Activated CD8-positive, alpha-beta memory T cell treated with anti-CD3 and anti-CD28 coated beads, Interleukin-2, amount 10 ng/mL, durations not matched to agents 7 days and 5 days (primary cell): ENCODE data around the gene RRAGD. TPM values are rescaled to one million over a fixed set of nuclear protein-coding genes. Genes with fewer than 3 reads are reported as not detected.

Source experiments
- ATAC-seq: fragments of 150-1000 bp; cut with Tn5 transposase; one replicate; pipeline ENCODE4 v1.10.0; 2021; ENCODE audit warnings: moderate library complexity
- CTCF ChIA-PET: fragments of 350-600 bp; sonication (Branson Sonifier 250); formaldehyde crosslinking; loops from one replicate; lab custom pipeline; 2021; ENCODE audit warnings: antibody characterized with exemption; lab: Charles Lee
- DNase-seq: peaks from one replicate; pipeline ENCODE4 v3.0.0-alpha.2; 2020
- H3K27ac Mint-ChIP-seq: one replicate; pipeline ENCODE4 v1.8.0; 2021; ENCODE audit warnings: mild to moderate bottlenecking, mixed read lengths
- H3K27me3 Mint-ChIP-seq: one replicate; pipeline ENCODE4 v1.8.0; 2021; ENCODE audit warnings: mixed read lengths
- H3K36me3 Mint-ChIP-seq: one replicate; pipeline ENCODE4 v1.8.0; 2021; ENCODE audit warnings: mild to moderate bottlenecking, mixed read lengths
- H3K4me1 Mint-ChIP-seq: one replicate; pipeline ENCODE4 v1.8.0; 2021; ENCODE audit warnings: mixed read lengths
- H3K4me3 Mint-ChIP-seq: one replicate; pipeline ENCODE4 v1.8.0; 2021; ENCODE audit warnings: mild to moderate bottlenecking, moderate library complexity, mixed read lengths
- H3K9me3 Mint-ChIP-seq: one replicate; pipeline ENCODE4 v1.8.0; 2022; ENCODE audit warnings: low read depth, mixed read lengths
- total RNA-seq, 2 experiments: library from RNA; stranded (reverse); gene quantifications; one replicate each; pipeline ENCODE4 v1.2.3, GENCODE V29; 2021

Gene RRAGD
- total RNA-seq, 2 experiments from 2014 or later = 1.3 to 5.7 TPM

GRCh38 chr6:89360415-89360999 lies 51.6 kb downstream of the RRAGD start:
- H3K27me3 Mint-ChIP-seq = no peaks in the 10 kb centered on the region
- peak overlapping the region; percentile 72 for H3K27ac Mint-ChIP-seq
- DNase-seq (no peak), ATAC-seq (peak; percentile 84)
- H3K4me3 Mint-ChIP-seq = peak overlapping the region; percentile 11
- peaks cover 2% of the 10 kb centered on the region for H3K9me3 Mint-ChIP-seq
- CTCF ChIA-PET = interaction anchor here (0.9 to 10.7 kb wide), 8 partner anchors 8 to 378 kb away, joined by 3 to 119 read pairs (median 7); partner anchors contain the start of gene UBE2J1
- H3K4me1 Mint-ChIP-seq = peaks cover 60% of the 10 kb centered on the region
- H3K36me3 Mint-ChIP-seq = peaks cover 10% of the 10 kb centered on the region

GRCh38 chr6:89359561-89359960 lies 52.5 kb downstream of the RRAGD start:
- Mint-ChIP-seq H3K4me1 (peaks cover 56% of the 10 kb centered on the region), H3K27ac (no peak overlapping the region), H3K36me3 (peaks cover 10% of the 10 kb centered on the region), H3K4me3 (no peak overlapping the region), H3K27me3 (no peaks in the 10 kb centered on the region), H3K9me3 (peaks cover 2% of the 10 kb centered on the region)
- DNase-seq = no peak
- ATAC-seq = no peak
- CTCF ChIA-PET = interaction anchor here (0.7 to 10.7 kb wide), 9 partner anchors 7 to 1140 kb away, joined by 3 to 119 read pairs (median 3); partner anchors contain the start of gene UBE2J1

GRCh38 chr6:89357390-89357789 lies 54.7 kb downstream of the RRAGD start:
- H3K27me3 Mint-ChIP-seq = no peaks in the 10 kb centered on the region
- H3K9me3 Mint-ChIP-seq = peaks cover under 1% of the 10 kb centered on the region

GRCh38 chr6:89356642-89357170 lies 55.4 kb downstream of the RRAGD start:
- Mint-ChIP-seq H3K27ac (peak overlapping the region; percentile 95), H3K4me1 (peaks cover 60% of the 10 kb centered on the region), H3K27me3 (no peaks in the 10 kb centered on the region), H3K4me3 (peak overlapping the region; percentile 77), H3K36me3 (peaks cover 4% of the 10 kb centered on the region), H3K9me3 (no peaks in the 10 kb centered on the region)
- DNase-seq (no peak), ATAC-seq (no peak)
- CTCF ChIA-PET = interaction anchor here (1.3 to 11.7 kb wide), 5 partner anchors 8 to 472 kb away, joined by 3 to 119 read pairs (median 3); no protein-coding TSS in a partner anchor

More at GRCh38 chr6:89357390-89357789, 54.7 kb downstream of the RRAGD start:
- peaks cover 57% of the 10 kb centered on the region for H3K4me1 Mint-ChIP-seq
- peak; percentile 52 for DNase-seq
- peak overlapping the region; percentile 77 for H3K4me3 Mint-ChIP-seq
- H3K27ac Mint-ChIP-seq = peak overlapping the region; percentile 95
- no peak for ATAC-seq
- H3K36me3 Mint-ChIP-seq = peaks cover 3% of the 10 kb centered on the region
- CTCF ChIA-PET = interaction anchor here (1.3 to 11.7 kb wide), 5 partner anchors 7 to 472 kb away, joined by 3 to 119 read pairs (median 3); no protein-coding TSS in a partner anchor

GRCh38 chr6:89355511-89356194 lies 56.4 kb downstream of the RRAGD start:
- ATAC-seq (no peak), DNase-seq (no peak)
- Mint-ChIP-seq H3K4me1 (peaks cover 61% of the 10 kb centered on the region), H3K27ac (no peak overlapping the region), H3K4me3 (no peak overlapping the region), H3K36me3 (peaks cover 4% of the 10 kb centered on the region), H3K9me3 (no peaks in the 10 kb centered on the region), H3K27me3 (no peaks in the 10 kb centered on the region)
- CTCF ChIA-PET = interaction anchor here (0.7 to 11.7 kb wide), 5 partner anchors 9 to 279 kb away, joined by 3 to 119 read pairs (median 3); no protein-coding TSS in a partner anchor

- DNase-seq (no peak), ATAC-seq (no peak)
- peak overlapping the region; percentile 95 for H3K4me3 Mint-ChIP-seq
- peaks cover 65% of the 10 kb centered on the region for H3K4me1 Mint-ChIP-seq
- no peaks in the 10 kb centered on the region for H3K9me3 Mint-ChIP-seq
- peak overlapping the region; percentile 79 for H3K27ac Mint-ChIP-seq
- peaks cover 15% of the 10 kb centered on the region for H3K36me3 Mint-ChIP-seq
- CTCF ChIA-PET = interaction anchor here (0.6 to 11.7 kb wide), 4 partner anchors 11 to 256 kb away, joined by 3 to 119 read pairs (median 47); no protein-coding TSS in a partner anchor
- H3K27me3 Mint-ChIP-seq = no peaks in the 10 kb centered on the region
Measured at GRCh38 chr6:89353702-89354392, 58.2 kb downstream of the RRAGD start.

GRCh38 chr6:89353118-89353556 lies 58.9 kb downstream of the RRAGD start:
- peaks cover 69% of the 10 kb centered on the region for H3K4me1 Mint-ChIP-seq
- DNase-seq = no peak
- H3K36me3 Mint-ChIP-seq = peaks cover 16% of the 10 kb centered on the region

GRCh38 chr6:89352278-89353117 lies 59.6 kb downstream of the RRAGD start, which contains the start of gene UBE2J1:
UBE2J1 (minus strand) TSS chr6:89352722; CDS start chr6:89352569, 153 bp downstream.
- CTCF ChIA-PET = interaction anchor here (0.6 to 11.7 kb wide), 8 partner anchors 12 to 476 kb away, joined by 3 to 119 read pairs (median 8); partner anchors contain the start of gene PNRC1
- Mint-ChIP-seq H3K36me3 (peaks cover 16% of the 10 kb centered on the region), H3K9me3 (no peaks in the 10 kb centered on the region), H3K27me3 (no peaks in the 10 kb centered on the region), H3K4me1 (peaks cover 65% of the 10 kb centered on the region), H3K4me3 (peak within 1 kb of the TSS; percentile 95), H3K27ac (peak within 1 kb of the TSS; percentile 94)
- ATAC-seq (peak; percentile 88), DNase-seq (peak; percentile 86)

More at GRCh38 chr6:89353118-89353556, 58.9 kb downstream of the RRAGD start:
- CTCF ChIA-PET = interaction anchor here (3.0 to 11.7 kb wide), 3 partner anchors 11 to 55 kb away, joined by 12 to 119 read pairs (median 90); no protein-coding TSS in a partner anchor
- H3K4me3 Mint-ChIP-seq = peak overlapping the region; percentile 95
- ATAC-seq = no peak
- peak overlapping the region; percentile 79 for H3K27ac Mint-ChIP-seq
- no peaks in the 10 kb centered on the region for H3K9me3 Mint-ChIP-seq
- H3K27me3 Mint-ChIP-seq = no peaks in the 10 kb centered on the region

GRCh38 chr6:89351671-89352277 lies 60.3 kb downstream of the RRAGD start:
- peak overlapping the region; percentile 95 for H3K4me3 Mint-ChIP-seq
- no peaks in the 10 kb centered on the region for H3K27me3 Mint-ChIP-seq
- ATAC-seq (no peak), DNase-seq (no peak)
- H3K27ac Mint-ChIP-seq = peak overlapping the region; percentile 94
- H3K36me3 Mint-ChIP-seq = peaks cover 16% of the 10 kb centered on the region
- CTCF ChIA-PET = interaction anchor here (0.6 to 11.7 kb wide), 9 partner anchors 13 to 477 kb away, joined by 3 to 119 read pairs (median 6); partner anchors contain the start of gene PNRC1
- H3K9me3 Mint-ChIP-seq = no peaks in the 10 kb centered on the region
- H3K4me1 Mint-ChIP-seq = peaks cover 60% of the 10 kb centered on the region

- peak overlapping the region; percentile 95 for H3K4me3 Mint-ChIP-seq
- H3K27ac Mint-ChIP-seq = peak overlapping the region; percentile 82
- H3K9me3 Mint-ChIP-seq = no peaks in the 10 kb centered on the region
- no peaks in the 10 kb centered on the region for H3K27me3 Mint-ChIP-seq
- peaks cover 50% of the 10 kb centered on the region for H3K4me1 Mint-ChIP-seq
- CTCF ChIA-PET = interaction anchor here (0.7 to 11.7 kb wide), 12 partner anchors 8 to 387 kb away, joined by 3 to 119 read pairs (median 6); partner anchors contain the start of genes PNRC1 and RNGTT
- peaks cover 16% of the 10 kb centered on the region for H3K36me3 Mint-ChIP-seq
- ATAC-seq (no peak), DNase-seq (no peak)
Measured at GRCh38 chr6:89350281-89350966, 61.6 kb downstream of the RRAGD start.

GRCh38 chr6:89348372-89348771 lies 63.7 kb downstream of the RRAGD start:
- Mint-ChIP-seq H3K36me3 (peaks cover 18% of the 10 kb centered on the region), H3K27ac (no peak overlapping the region), H3K9me3 (no peaks in the 10 kb centered on the region), H3K4me3 (no peak overlapping the region), H3K27me3 (no peaks in the 10 kb centered on the region), H3K4me1 (peaks cover 44% of the 10 kb centered on the region)
- no peak for DNase-seq
- no peak for ATAC-seq
- CTCF ChIA-PET = interaction anchor here (11.7 kb wide), 2 partner anchors 16 to 24 kb away, joined by 90 to 119 read pairs; no protein-coding TSS in a partner anchor
